GM04503 (cell line): ENCODE data around the gene TMIGD1.
A peak's percentile ranks its signal among the peaks of the same experiment; 100 is the strongest.
"Not testable (repeated sequence)": the region's sequence is repeated elsewhere in the genome, so short reads cannot be mapped to it uniquely, and the experiment has no call there.

Experiments
- DNase-seq: peaks from one replicate; pipeline ENCODE4 v3.0.0-alpha.2; 2012; ENCODE audit warnings: low read depth

TMIGD1 gene

GRCh38 chr17:30358055-30358760, 24.4 kb upstream of the TMIGD1 start:
- no peak for DNase-seq

- no peak for DNase-seq
Measured at GRCh38 chr17:30357476-30357875, 23.6 kb upstream of the TMIGD1 start.

GRCh38 chr17:30354701-30355100, 20.8 kb upstream of the TMIGD1 start:
- no peak for DNase-seq

- DNase-seq: no peak
Measured at GRCh38 chr17:30352240-30352814, 18.5 kb upstream of the TMIGD1 start.

GRCh38 chr17:30351735-30352134, 17.9 kb upstream of the TMIGD1 start:
- no peak for DNase-seq

- not testable (repeated sequence) for DNase-seq
Measured at GRCh38 chr17:30351263-30351662, 17.4 kb upstream of the TMIGD1 start.

- DNase-seq: no peak
Measured at GRCh38 chr17:30349252-30349651, 15.4 kb upstream of the TMIGD1 start.

GRCh38 chr17:30347488-30347887, 13.6 kb upstream of the TMIGD1 start:
- DNase-seq: no peak

GRCh38 chr17:30346221-30346795, 12.5 kb upstream of the TMIGD1 start:
- no peak for DNase-seq

GRCh38 chr17:30345527-30346075, 11.7 kb upstream of the TMIGD1 start:
- no peak for DNase-seq

GRCh38 chr17:30345089-30345433, 11.2 kb upstream of the TMIGD1 start:
- DNase-seq: no peak

GRCh38 chr17:30344283-30345088, 10.6 kb upstream of the TMIGD1 start:
- peak; percentile 39 for DNase-seq

- DNase-seq: no peak
Measured at GRCh38 chr17:30343796-30344195, 9.9 kb upstream of the TMIGD1 start.

GRCh38 chr17:30343244-30343643, 9.4 kb upstream of the TMIGD1 start:
- not testable (repeated sequence) for DNase-seq

GRCh38 chr17:30341703-30342249, 7.9 kb upstream of the TMIGD1 start:
- no peak for DNase-seq

GRCh38 chr17:30340801-30341356, 7.0 kb upstream of the TMIGD1 start:
- no peak for DNase-seq

- DNase-seq: no peak
Measured at GRCh38 chr17:30339086-30339485, 5.2 kb upstream of the TMIGD1 start.

- DNase-seq: no peak
Measured at GRCh38 chr17:30337393-30337999, 3.6 kb upstream of the TMIGD1 start.

- DNase-seq: no peak
Measured at GRCh38 chr17:30336369-30337171, 2.7 kb upstream of the TMIGD1 start.

- no peak for DNase-seq
Measured at GRCh38 chr17:30334421-30334820, 564 bp upstream of the TMIGD1 start.
